ENCODE measurements around the gene CENPF.
"Not testable (repeated sequence)": the region's sequence is repeated elsewhere in the genome, so short reads cannot be mapped to it uniquely, and the experiment has no call there.

CENPF gene

DNA sequence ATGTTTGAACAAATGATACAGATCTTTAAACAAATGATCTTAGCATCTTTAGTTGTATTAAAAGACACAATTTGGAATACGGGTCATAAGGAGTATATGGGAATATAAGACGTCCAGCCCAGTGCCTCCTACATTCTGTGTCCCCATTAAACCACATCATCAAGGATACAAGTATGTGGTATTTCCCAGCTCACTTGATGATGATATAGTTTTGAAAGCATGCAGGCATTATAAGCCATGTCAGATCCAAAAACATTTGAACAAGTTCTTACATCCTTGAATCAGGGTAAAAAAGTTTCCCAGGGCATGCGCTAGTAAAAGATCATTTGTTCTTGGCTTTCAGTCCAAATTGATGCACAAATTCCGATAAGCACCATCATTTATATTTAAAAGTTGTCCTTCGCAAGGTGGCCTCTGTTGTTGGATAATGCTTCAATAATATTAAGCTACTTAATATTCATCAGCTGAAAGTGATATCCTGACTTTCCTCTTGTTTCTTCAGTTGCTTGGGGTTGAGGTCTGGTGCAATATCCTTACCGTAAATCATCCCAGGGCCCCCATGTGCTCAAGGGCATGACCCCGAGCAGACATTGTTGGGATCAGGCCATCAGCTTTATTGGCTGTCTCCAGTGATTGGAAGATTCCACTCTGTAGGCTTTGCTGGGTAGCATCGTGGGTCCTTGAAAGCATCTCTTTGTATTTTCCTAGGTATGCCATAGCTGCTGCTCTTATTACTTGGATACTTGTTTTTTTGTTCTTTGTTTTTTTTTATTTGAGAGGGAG is 61.8 kb downstream of the CENPF start:
- H3K4me3 ChIP-seq (ENCODE audit: low read length), result no peak overlapping the region
- TF ChIP-seq, protein P1, sequence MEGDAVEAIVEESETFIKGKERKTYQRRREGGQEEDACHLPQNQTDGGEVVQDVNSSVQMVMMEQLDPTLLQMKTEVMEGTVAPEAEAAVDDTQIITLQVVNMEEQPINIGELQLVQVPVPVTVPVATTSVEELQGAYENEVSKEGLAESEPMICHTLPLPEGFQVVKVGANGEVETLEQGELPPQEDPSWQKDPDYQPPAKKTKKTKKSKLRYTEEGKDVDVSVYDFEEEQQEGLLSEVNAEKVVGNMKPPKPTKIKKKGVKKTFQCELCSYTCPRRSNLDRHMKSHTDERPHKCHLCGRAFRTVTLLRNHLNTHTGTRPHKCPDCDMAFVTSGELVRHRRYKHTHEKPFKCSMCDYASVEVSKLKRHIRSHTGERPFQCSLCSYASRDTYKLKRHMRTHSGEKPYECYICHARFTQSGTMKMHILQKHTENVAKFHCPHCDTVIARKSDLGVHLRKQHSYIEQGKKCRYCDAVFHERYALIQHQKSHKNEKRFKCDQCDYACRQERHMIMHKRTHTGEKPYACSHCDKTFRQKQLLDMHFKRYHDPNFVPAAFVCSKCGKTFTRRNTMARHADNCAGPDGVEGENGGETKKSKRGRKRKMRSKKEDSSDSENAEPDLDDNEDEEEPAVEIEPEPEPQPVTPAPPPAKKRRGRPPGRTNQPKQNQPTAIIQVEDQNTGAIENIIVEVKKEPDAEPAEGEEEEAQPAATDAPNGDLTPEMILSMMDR (IDR thresholded peaks at IDR 0.05; ENCODE audit: insufficient read depth, low read depth, low read length, missing control alignments), result no peak
- no peak for DNase-seq (ENCODE audit: low read depth)

DNA sequence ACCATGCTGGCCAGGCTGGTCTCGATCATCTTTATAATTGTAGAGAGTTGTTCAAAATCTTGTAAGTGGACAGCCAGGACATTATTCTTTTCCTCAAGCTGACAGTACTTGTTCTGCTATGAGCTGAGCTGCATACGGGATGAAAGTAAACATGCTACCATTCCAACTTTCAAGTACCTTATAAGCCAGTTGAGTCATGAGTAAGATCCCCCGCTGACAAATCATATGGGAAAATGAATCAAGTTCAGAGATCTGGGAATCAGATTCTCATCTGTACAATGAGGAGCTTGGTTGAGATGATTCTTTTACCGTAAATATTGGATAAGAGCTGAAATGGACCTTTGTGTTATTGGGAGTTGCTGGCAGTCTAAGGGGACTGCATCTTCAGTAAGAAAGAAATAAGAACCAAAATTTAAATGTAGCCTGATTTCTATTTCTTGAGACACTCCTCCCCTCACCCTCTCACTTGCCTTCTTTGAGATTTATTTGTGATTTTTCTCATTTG is 62.7 kb downstream of the CENPF start:
- TF ChIP-seq, protein P1 (IDR thresholded peaks at IDR 0.05; ENCODE audit: insufficient read depth, low read depth, low read length, missing control alignments), result no peak
- H3K4me3 ChIP-seq (ENCODE audit: low read length), result no peak overlapping the region
- peak; percentile 17 for DNase-seq (ENCODE audit: low read depth)

DNA sequence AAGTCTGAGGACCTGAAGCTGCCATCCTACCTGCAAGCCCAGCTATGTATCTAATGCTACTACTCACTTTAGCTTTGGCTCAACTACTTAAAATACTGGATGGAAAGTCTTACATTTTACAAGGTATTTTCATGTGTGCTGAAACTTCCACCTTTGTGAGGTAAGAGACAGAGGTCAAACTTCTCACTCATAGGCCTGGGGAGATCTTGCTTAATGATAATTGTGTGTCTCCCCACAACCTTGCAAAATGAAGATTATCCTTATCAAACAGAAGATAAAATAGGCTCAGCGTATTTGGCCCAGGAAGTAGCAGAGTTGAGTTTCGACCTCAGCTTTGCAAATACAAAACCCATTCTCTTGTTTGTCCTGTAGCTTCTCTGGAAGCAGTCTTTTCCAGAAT is 63.7 kb downstream of the CENPF start:
- TF ChIP-seq, protein P1 (IDR thresholded peaks at IDR 0.05; ENCODE audit: insufficient read depth, low read depth, low read length, missing control alignments), result no peak
- DNase-seq (ENCODE audit: low read depth), result no peak

DNA sequence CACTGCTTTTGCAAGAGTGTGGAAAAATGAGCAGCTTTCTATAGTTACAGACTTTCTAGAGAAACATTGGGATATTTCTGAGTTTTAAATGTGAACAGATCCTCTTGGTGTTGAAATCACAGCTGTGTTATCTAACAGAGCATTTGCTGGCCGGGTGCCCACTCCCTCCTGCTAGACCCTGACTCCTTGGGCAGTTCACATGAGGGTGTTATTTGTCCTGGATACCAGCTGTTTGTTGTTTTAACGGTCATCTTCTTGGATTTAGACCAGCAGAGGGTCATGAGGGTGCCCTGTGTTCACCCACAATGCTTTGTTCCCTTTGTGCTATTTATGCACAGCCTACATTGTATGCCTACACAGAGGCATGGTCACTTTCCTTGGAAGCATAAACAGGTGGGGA is 67.1 kb downstream of the CENPF start:
- no peak for DNase-seq (ENCODE audit: low read depth)
- TF ChIP-seq, protein P1 (IDR thresholded peaks at IDR 0.05; ENCODE audit: insufficient read depth, low read depth, low read length, missing control alignments), result no peak
- no peak overlapping the region for H3K4me3 ChIP-seq (ENCODE audit: low read length)

More for the DNA sequence above, 63.7 kb downstream of the CENPF start:
- H3K4me3 ChIP-seq (ENCODE audit: low read length), result no peak overlapping the region

DNA sequence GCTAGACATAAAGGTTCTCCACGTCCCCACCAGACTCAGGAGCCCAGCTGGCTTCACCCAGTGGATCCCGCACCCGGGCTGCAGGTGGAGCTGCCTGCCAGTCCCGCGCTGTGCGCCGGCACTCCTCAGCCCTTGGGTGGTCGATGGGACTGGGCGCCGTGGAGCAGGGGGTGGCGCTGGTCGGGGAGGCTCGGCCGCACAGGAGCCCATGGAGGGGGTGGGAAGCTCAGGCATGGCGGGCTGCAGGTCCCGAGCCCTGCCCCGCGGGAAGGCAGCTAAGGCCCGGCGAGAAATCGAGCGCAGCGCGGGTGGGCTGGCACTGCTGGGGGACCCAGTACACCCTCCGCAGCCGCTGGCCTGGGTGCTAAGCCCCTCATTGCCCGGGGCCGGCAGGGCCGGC is 70.0 kb downstream of the CENPF start:
- not testable (repeated sequence) for DNase-seq (ENCODE audit: low read depth)

DNA sequence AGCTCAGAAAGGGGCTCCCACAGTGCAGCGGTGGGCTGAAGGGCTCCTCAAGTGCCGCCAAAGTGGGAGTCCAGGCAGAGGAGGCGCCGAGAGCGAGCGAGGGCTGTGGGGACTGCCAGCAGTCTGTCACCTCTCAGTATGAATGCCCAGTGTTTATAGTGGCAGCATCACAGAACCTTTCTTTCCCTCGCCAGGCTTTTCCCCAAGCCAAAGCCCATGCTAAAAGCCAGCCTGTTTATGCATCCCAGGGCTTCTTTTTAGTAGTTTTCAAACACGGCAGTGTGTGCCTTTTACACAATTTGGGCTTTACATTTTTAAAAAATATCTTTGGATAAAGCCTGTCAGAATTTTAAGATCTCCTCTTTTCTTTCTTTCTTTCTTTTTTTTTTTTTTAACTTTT is 70.6 kb downstream of the CENPF start:
- H3K4me3 ChIP-seq (ENCODE audit: low read length), result no peak overlapping the region
- no peak for DNase-seq (ENCODE audit: low read depth)
- TF ChIP-seq, protein P1 (IDR thresholded peaks at IDR 0.05; ENCODE audit: insufficient read depth, low read depth, low read length, missing control alignments), result no peak

More for the DNA sequence above, 70.0 kb downstream of the CENPF start:
- H3K4me3 ChIP-seq (ENCODE audit: low read length), result not testable (repeated sequence)

DNA sequence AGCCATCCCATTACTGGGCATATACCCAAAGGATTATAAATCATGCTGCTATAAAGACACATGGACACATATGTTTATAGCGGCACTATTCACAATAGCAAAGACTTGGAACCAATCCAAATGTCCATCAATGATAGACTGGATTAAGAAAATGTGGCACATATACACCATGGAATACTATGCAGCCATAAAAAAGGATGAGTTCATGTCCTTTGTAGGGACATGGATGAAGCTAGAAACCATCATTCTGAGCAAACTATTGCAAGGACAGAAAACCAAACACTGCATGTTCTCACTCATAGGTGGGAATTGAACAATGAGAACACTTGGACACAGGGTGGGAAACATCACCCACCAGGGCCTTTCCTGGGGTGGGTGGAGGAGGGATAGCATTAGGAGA is 72.5 kb downstream of the CENPF start:
- not testable (repeated sequence) for DNase-seq (ENCODE audit: low read depth); H3K4me3 ChIP-seq (ENCODE audit: low read length)

DNA sequence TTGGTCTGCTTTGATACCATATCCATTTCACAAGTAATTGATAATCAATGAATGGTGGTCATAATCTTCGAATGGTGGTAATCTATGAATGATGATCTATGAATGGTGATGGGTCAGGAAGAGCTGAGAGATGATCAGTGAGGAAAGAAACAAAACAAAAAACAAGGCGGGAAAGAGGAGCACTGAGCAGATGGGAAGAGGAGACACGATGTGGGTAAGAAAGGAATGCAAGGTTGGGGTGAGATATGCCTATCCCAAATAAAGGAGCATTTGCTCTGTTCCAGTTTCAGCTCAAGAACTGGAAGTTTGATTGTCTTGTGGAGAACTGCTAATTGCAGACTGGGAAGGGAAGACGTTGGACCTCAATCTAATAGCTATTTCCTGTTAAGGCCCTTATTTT is 73.8 kb downstream of the CENPF start:
- TF ChIP-seq, protein P1 (IDR thresholded peaks at IDR 0.05; ENCODE audit: insufficient read depth, low read depth, low read length, missing control alignments), result no peak
- no peak for DNase-seq (ENCODE audit: low read depth)
- H3K4me3 ChIP-seq (ENCODE audit: low read length), result no peak overlapping the region
